ENCODE measurements around the gene TM4SF18.
"Not testable (repeated sequence)": the region's sequence is repeated elsewhere in the genome, so short reads cannot be mapped to it uniquely, and the experiment has no call there.

The TM4SF18 gene

DNA sequence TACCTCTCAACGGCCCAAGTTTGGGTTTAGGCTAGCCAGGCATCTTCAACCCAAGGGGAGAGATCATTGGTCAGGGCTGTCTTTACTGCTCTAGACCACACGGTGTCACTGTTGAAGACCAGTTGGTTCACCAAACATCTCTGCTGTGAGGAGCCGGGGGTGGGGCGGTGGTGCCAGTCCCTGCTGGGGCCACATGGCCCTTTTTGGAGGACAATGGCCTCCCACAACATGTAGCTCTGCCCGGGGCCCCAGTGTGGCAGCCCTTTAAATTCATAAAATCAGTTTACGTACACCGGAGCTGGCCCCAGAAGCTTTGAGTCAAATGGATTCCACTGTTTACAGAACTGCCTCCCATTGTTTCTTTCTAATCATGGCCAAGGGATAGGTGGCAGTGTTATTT lies 19.1 kb upstream of the TM4SF18 start:
- H3K27ac Mint-ChIP-seq: no peak overlapping the region
- H3K27me3 Mint-ChIP-seq: peaks cover 23% of the 10 kb centered on the region
- no peak overlapping the region for H3K4me3 Mint-ChIP-seq
- no peaks in the 10 kb centered on the region for H3K36me3 Mint-ChIP-seq (ENCODE audit: low read depth)
- H3K4me1 Mint-ChIP-seq (ENCODE audit: low read depth): no peaks in the 10 kb centered on the region
- no peaks in the 10 kb centered on the region for H3K9me3 Mint-ChIP-seq

DNA sequence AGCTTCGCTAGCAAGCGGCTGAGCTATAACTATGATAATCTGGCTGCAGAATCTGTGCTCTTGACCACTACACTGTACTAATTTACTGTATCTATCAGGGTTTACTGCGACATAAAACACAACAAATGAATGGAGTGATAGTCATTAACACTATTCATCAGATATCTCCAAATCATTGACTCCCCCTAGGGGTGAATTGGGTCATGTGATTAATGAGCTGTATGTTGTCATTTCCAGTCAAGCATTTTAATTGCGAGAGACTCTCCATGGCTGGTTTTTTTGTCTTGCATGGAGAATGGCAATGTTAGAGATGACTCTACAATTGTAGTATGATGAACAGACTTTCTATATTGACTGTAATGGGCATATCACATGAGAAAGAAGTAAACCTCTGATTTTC lies 10.5 kb upstream of the TM4SF18 start:
- Mint-ChIP-seq H3K27ac (no peak overlapping the region), H3K27me3 (peaks cover 27% of the 10 kb centered on the region), H3K9me3 (no peaks in the 10 kb centered on the region), H3K4me1 (ENCODE audit: low read depth) (no peaks in the 10 kb centered on the region), H3K36me3 (ENCODE audit: low read depth) (no peaks in the 10 kb centered on the region), H3K4me3 (no peak overlapping the region)

DNA sequence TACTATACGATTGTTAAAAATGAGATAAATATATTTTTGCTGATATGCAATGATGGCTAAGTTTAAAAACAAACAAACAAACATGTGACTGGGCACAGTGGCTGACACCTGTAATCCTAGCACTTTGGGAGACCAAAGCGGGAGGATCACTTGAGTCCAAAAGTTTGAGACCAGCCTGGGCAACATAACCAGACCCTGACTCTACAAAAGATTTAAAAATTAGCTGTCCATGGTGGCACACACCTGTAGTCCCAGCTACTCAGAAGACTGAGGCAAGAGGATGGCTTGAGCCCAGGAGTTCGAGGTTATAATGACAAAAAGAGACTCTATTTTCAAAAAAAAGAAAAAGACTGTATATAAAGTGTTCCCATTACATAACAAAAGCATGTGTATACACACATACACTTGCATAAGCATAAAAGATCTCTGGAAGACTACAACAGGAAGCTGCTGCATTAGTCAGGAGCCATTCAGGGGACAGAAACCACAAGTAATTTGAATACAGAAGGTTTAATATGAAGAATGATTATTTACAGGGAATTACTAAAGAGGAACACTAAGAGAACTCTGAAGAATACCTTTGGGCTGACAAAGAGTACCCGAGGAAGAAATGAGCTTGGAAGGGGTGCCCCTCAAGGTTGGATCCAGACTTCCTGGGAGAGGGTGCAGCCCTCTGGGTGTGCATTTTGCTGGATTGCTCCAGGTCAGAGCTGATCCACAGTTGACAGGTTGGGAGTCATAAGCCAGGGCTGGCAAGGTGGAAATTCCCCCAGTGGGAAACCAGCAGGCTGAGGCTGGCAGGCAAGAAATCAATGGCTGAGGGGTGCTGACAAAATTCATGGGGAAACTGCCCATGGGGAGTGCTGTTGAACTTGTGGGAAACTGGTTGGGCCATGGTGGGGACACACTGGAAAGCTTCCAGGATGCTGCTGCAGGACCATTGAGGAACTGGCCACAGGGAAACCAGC lies 9.3 kb upstream of the TM4SF18 start:
- H3K27me3 Mint-ChIP-seq: peaks cover 26% of the 10 kb centered on the region

DNA sequence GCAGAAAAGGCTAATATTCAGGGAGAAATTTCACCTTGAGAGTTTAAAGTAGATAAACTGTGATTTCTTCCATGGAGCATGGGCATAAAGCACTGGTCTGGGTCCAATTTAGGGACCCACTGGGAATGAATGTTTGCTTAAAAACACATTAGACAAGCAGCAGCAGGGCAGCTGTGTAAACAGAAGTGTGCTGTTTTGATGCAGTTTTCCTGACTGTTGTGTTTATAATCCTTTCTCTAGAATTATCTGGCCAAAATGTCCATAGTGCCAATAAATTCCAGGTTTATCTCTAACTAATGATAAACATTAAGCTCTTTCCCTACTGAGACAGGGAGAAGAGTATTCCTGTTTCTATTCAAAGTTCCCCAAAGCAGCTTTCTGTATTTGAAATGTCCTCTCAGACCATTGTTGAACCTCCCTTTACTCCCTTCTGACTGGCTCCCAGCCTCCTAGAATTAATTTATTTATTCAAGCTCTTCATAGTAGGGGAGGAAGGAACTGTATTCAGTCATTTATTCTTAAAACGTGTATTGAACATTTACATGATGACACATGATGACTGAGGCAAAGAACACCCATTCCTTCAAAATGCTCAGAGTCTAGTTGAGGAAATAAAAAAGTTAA lies 7.0 kb upstream of the TM4SF18 start:
- Mint-ChIP-seq H3K4me1 (ENCODE audit: low read depth) (no peaks in the 10 kb centered on the region), H3K36me3 (ENCODE audit: low read depth) (no peaks in the 10 kb centered on the region), H3K4me3 (no peak overlapping the region), H3K27ac (no peak overlapping the region), H3K27me3 (peaks cover 19% of the 10 kb centered on the region), H3K9me3 (no peaks in the 10 kb centered on the region)

More for the DNA sequence above, 9.3 kb upstream of the TM4SF18 start:
- Mint-ChIP-seq H3K27ac (no peak overlapping the region), H3K4me3 (no peak overlapping the region), H3K9me3 (no peaks in the 10 kb centered on the region), H3K36me3 (ENCODE audit: low read depth) (no peaks in the 10 kb centered on the region), H3K4me1 (ENCODE audit: low read depth) (no peaks in the 10 kb centered on the region)

DNA sequence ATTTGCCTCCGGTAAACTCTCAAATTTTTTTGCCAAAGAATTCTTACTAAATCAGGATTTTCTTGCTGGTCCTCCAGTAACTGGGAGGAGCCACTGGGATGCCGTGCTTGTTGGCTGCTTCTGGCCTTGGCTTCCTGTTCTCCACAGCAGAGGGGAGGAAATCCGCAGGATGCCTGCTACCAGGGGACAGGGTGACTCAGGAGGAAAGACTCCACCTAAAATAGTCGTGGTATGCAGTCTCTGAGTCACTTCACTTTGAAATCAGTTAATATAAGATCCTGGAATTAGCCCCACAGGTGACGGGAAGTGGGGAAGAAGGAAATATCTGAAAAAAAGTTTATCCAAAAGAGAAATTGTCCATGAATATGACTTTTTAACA lies 6.5 kb upstream of the TM4SF18 start:
- Mint-ChIP-seq H3K36me3 (ENCODE audit: low read depth) (no peaks in the 10 kb centered on the region), H3K4me3 (no peak overlapping the region), H3K27ac (no peak overlapping the region), H3K27me3 (peaks cover 19% of the 10 kb centered on the region), H3K9me3 (no peaks in the 10 kb centered on the region), H3K4me1 (ENCODE audit: low read depth) (no peaks in the 10 kb centered on the region)

DNA sequence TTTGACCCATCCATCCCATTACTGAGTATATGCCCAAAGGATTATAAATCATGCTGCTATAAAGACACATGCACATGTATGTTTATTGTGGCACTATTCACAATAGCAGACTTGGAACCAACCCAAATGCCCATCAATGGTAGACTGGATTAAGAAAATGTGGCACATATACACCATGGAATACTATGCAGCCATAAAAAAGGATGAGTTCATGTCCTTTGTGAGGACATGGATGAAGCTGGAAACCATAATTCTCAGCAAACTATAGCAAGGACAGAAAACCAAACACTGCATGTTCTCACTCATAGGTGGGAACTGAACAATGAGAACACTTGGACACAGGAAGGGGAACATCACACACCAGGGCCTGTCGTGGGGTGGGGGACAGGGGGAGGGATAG lies 4.0 kb upstream of the TM4SF18 start:
- peaks cover 18% of the 10 kb centered on the region for H3K27me3 Mint-ChIP-seq
- not testable (repeated sequence) for H3K4me1 Mint-ChIP-seq (ENCODE audit: low read depth); H3K4me3 Mint-ChIP-seq; H3K9me3 Mint-ChIP-seq; H3K27ac Mint-ChIP-seq; H3K36me3 Mint-ChIP-seq (ENCODE audit: low read depth)

DNA sequence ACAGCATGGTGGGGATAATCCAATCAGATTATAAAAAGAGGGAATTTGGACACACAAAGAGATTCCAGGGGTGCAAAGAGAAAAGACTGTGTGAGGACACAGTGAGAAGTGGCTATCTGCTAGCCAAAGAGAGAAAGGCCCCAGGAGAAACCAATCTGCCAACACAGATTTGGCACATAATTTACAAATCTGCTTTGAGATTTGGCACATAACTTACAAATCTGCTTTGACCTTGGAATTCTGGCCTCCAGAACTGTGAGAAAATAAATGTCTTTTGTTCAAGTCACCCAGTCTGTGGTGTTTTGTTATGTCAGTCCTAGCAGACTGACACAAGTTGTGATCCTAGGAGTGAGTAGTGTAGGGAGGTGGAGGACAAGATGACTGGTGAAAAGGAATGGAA lies 3.5 kb upstream of the TM4SF18 start:
- H3K4me1 Mint-ChIP-seq (ENCODE audit: low read depth): no peaks in the 10 kb centered on the region
- H3K27ac Mint-ChIP-seq: no peak overlapping the region
- H3K36me3 Mint-ChIP-seq (ENCODE audit: low read depth): no peaks in the 10 kb centered on the region

DNA sequence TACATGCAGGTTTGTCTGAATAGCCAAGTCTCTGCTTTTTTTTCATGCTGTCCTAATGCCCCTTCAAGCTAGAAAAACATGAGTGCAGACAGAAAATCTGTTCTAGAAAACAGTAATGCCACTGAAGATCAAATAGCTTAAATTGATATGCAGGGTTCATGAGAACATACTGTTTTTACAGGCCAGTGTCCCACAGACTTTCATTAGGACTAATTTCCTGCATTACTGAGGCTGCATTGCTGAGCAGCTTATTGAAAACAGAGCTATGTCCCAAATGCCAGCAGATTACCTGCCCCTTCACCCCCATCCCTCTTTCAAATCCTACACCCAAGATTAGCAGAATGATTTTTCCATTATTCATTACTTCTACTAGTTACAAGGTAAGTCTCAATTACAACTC lies 665 bp downstream of the TM4SF18 start:
- H3K27me3 Mint-ChIP-seq: peaks cover 7% of the 10 kb centered on the region
- H3K4me1 Mint-ChIP-seq (ENCODE audit: low read depth): no peaks in the 10 kb centered on the region
- H3K9me3 Mint-ChIP-seq: no peaks in the 10 kb centered on the region
- no peak overlapping the region for H3K4me3 Mint-ChIP-seq
- H3K36me3 Mint-ChIP-seq (ENCODE audit: low read depth): no peaks in the 10 kb centered on the region
- no peak overlapping the region for H3K27ac Mint-ChIP-seq

More for the DNA sequence above, 3.5 kb upstream of the TM4SF18 start:
- Mint-ChIP-seq H3K27me3 (peaks cover 17% of the 10 kb centered on the region), H3K4me3 (no peak overlapping the region), H3K9me3 (no peaks in the 10 kb centered on the region)

DNA sequence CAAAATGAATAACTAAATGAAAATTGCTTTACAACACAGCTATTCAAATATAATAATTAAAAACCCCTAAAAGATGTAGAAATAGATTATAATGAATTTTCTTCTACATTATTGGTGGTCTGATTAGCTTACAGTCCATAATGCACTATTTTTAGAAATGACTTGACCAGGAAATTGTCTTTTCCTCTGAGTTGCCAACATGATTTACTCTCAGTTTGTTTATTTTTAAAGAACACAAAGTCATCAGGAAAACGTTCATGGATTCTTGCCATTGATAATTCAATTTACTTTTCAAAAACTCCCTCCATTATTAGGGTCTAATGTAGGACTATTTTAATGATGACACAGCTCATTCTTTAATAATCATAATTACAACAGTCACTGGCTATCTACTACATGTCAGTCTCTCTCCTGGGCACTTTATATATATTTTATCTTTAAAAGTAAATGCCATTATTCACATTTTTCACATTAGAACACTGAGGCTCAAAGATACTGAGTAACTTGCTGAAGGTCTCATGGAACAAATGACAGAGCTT lies 1.1 kb downstream of the TM4SF18 start:
- Mint-ChIP-seq H3K27ac (no peak overlapping the region), H3K4me3 (no peak overlapping the region), H3K9me3 (no peaks in the 10 kb centered on the region), H3K36me3 (ENCODE audit: low read depth) (no peaks in the 10 kb centered on the region), H3K27me3 (peaks cover 7% of the 10 kb centered on the region), H3K4me1 (ENCODE audit: low read depth) (no peaks in the 10 kb centered on the region)

DNA sequence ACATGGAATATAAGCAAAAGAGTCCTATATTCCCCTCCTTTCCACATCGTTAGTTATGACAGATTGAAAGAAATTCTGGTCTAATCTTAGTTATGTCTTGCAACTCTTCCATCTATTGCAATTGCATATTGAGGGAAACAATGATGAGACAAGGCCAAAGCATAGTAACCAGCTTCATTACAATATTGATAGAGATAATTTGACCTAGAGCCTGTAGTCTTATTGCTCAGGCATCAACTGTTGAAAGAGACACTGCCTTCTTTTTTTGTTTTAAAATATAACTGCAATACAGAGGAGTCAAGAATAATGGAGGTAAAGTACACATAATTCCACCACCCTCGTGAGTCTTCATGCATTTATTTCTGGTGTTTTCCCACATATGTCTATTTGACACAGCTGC lies 2.0 kb downstream of the TM4SF18 start:
- H3K36me3 Mint-ChIP-seq (ENCODE audit: low read depth): no peaks in the 10 kb centered on the region

DNA sequence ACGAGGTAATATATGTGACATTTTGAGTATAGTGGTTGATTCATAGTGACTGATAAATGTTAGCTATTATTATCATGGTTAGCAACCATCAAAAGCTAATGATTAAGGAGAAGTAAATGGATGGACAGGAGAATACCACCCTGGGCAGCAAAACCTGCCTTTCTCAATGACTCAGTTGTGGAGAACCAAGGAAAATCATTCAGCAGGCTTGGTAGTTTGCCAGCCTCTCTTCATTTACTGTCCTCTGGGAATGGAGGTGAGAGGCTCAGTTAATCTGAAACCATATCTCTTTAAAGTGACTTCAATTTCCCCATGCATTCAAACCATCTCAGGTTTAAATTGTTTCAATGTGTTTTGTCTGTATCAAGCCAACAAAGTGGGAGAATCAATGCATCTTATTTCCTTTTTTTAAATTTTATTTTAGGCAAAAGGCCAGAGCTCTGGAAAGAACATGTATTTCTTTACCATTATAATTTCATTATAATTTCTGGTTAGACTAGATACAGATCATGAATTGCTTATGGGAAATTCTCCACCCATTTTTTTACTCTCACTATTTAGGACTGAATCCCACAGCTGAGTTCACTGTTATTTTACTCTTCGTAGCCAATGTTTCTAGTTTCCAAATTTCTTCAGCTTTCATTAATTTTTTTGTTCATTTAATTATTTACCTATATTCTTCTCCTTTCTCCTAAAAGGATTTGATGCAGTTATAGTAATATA lies 2.7 kb downstream of the TM4SF18 start:
- H3K36me3 Mint-ChIP-seq (ENCODE audit: low read depth): no peaks in the 10 kb centered on the region
- H3K27me3 Mint-ChIP-seq: peaks cover 7% of the 10 kb centered on the region
- no peak overlapping the region for H3K27ac Mint-ChIP-seq
- H3K9me3 Mint-ChIP-seq: no peaks in the 10 kb centered on the region
- no peak overlapping the region for H3K4me3 Mint-ChIP-seq
- H3K4me1 Mint-ChIP-seq (ENCODE audit: low read depth): no peaks in the 10 kb centered on the region

More for the DNA sequence above, 2.0 kb downstream of the TM4SF18 start:
- H3K9me3 Mint-ChIP-seq: no peaks in the 10 kb centered on the region
- no peak overlapping the region for H3K27ac Mint-ChIP-seq
- H3K4me3 Mint-ChIP-seq: no peak overlapping the region
- H3K27me3 Mint-ChIP-seq: peaks cover 7% of the 10 kb centered on the region
- H3K4me1 Mint-ChIP-seq (ENCODE audit: low read depth): no peaks in the 10 kb centered on the region

DNA sequence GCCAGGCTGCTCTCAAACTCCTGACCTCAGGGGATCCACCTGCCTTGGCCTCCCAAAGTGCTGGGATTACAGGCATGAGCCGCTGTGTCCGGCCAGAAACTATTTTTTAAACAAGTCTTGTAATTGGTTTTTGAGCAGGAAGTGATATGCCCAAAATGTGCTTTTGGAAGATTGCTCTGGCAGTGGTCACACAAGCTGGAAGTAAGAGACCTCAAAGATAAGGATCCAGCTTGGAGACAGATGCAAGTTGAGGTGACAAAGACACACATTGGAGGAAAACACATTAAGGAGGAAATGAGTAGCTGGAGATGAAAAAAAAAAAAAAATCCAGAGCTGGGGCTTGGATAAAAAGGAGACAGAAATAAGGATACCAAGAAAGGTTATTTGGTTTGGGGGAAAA lies 6.3 kb downstream of the TM4SF18 start:
- Mint-ChIP-seq H3K27me3 (peaks cover 8% of the 10 kb centered on the region), H3K36me3 (ENCODE audit: low read depth) (no peaks in the 10 kb centered on the region), H3K4me3 (no peak overlapping the region), H3K4me1 (ENCODE audit: low read depth) (no peaks in the 10 kb centered on the region), H3K9me3 (no peaks in the 10 kb centered on the region), H3K27ac (no peak overlapping the region)

DNA sequence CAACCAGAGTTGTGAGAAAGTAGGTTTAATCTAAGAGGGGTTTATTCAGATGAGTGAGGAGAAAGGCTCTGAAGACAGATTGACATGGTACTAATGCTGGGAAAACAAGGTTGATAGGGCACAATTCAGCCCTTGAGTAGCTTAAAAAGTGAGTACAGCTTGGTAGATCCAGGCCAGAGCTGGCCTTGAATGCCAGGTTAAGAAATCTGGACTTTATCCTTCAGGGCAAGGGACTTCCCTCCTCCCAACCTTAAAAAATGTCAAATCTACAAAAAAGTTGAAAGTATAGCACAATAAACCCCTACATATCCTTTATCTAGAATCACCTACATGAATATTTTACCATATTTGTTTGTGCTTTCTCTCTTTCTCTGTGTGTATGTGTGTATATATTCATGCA lies 7.9 kb downstream of the TM4SF18 start:
- Mint-ChIP-seq H3K27me3 (peaks cover 8% of the 10 kb centered on the region), H3K4me1 (ENCODE audit: low read depth) (no peaks in the 10 kb centered on the region), H3K36me3 (ENCODE audit: low read depth) (no peaks in the 10 kb centered on the region), H3K9me3 (no peaks in the 10 kb centered on the region), H3K27ac (no peak overlapping the region), H3K4me3 (no peak overlapping the region)

DNA sequence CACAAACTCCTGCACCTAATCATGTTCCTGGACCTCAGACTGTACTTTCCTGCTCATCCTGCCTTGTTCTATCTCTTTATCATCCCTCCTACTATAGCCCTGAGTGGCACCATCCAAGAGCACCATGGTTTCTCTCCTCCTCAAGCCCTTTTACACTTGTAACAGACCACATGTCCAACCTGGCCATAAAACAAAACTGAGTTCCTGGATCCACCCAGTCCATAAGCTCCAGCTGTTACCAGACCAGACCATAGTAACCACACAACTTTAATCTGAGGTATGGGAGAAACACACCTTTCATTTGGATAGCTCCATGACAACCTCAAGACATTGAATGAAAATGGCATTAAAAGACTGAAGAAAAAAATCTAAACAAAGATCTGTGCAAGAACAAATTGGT lies 9.1 kb downstream of the TM4SF18 start:
- peaks cover 8% of the 10 kb centered on the region for H3K27me3 Mint-ChIP-seq
- no peaks in the 10 kb centered on the region for H3K36me3 Mint-ChIP-seq (ENCODE audit: low read depth)
- H3K27ac Mint-ChIP-seq: no peak overlapping the region
- no peak overlapping the region for H3K4me3 Mint-ChIP-seq
- H3K4me1 Mint-ChIP-seq (ENCODE audit: low read depth): no peaks in the 10 kb centered on the region
- no peaks in the 10 kb centered on the region for H3K9me3 Mint-ChIP-seq

DNA sequence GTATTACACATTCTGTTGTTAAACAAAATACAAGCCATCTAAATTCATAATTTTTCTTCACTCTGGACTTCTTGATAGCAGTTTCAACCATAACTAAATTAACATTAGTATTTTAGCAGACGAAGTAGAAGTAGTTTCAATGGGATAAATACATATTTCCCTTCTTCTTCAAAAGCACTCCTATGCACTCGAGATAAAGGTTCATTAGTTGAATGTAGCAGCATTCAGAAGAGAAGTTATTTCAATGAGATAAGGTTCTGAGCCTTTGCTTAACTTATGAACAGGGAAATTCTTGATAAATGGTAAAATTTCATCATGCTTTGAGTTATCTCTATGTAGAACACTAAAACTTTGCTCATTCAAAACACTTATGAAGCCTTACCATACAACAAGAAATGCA lies 11.8 kb downstream of the TM4SF18 start:
- no peaks in the 10 kb centered on the region for H3K36me3 Mint-ChIP-seq (ENCODE audit: low read depth)

More for the DNA sequence above, 11.8 kb downstream of the TM4SF18 start:
- peaks cover 12% of the 10 kb centered on the region for H3K27me3 Mint-ChIP-seq
- no peaks in the 10 kb centered on the region for H3K9me3 Mint-ChIP-seq
- H3K4me1 Mint-ChIP-seq (ENCODE audit: low read depth): no peaks in the 10 kb centered on the region
- H3K27ac Mint-ChIP-seq: no peak overlapping the region
- H3K4me3 Mint-ChIP-seq: no peak overlapping the region

All from stimulated activated naive CD8-positive, alpha-beta T cell treated with anti-CD3 and anti-CD28 coated beads, Interleukin-15, Interleukin-2, amounts not matched to agents 100 ng/mL and 50 ng/mL, for 24 hours (primary cell).